H9 (cell line): ENCODE data around the gene ZNF823. TPM values are rescaled to one million over a fixed set of nuclear protein-coding genes. Genes with fewer than 3 reads are reported as not detected.

Experiments used
- DNase-seq: peaks from one replicate; pipeline ENCODE4 v3.0.0-alpha.2; 2017
- H2AFZ ChIP-seq: one replicate; pipeline ENCODE4 v1.6.1; 2013; ENCODE audit warnings: mild to moderate bottlenecking, low read length, control low read depth, moderate library complexity
- H2AK5ac ChIP-seq: 2 replicates; pipeline ENCODE4 v1.6.1; 2013; ENCODE audit warnings: low read length, control low read depth, mixed read lengths; ENCODE audit not compliant: insufficient read length
- H2BK120ac ChIP-seq: one replicate; pipeline ENCODE4 v1.6.1; 2013; ENCODE audit warnings: low read depth, mild to moderate bottlenecking, low read length, control low read depth, inconsistent platforms; ENCODE audit not compliant: poor library complexity, severe bottlenecking
- H2BK12ac ChIP-seq: 2 replicates; pipeline ENCODE4 v1.6.1; 2013; ENCODE audit warnings: low read length, control low read depth, mixed read lengths, low read depth; ENCODE audit not compliant: insufficient read length
- H2BK15ac ChIP-seq: 2 replicates; pipeline ENCODE4 v1.6.1; 2013; ENCODE audit warnings: low read depth, low read length, control low read depth
- H2BK20ac ChIP-seq: one replicate; pipeline ENCODE4 v1.6.1; 2013; ENCODE audit warnings: low read depth, mild to moderate bottlenecking, low read length, control low read depth, inconsistent platforms; ENCODE audit not compliant: poor library complexity, severe bottlenecking
- H2BK5ac ChIP-seq: 2 replicates; pipeline ENCODE4 v1.6.1; 2013; ENCODE audit warnings: low read length, control low read depth, mixed read lengths; ENCODE audit not compliant: insufficient read length
- H3K14ac ChIP-seq: 2 replicates; pipeline ENCODE4 v1.6.1; 2013; ENCODE audit warnings: low read length, control low read depth; ENCODE audit not compliant: insufficient read depth
- H3K18ac ChIP-seq: 2 replicates; pipeline ENCODE4 v1.6.1; 2013; ENCODE audit warnings: low read depth, mild to moderate bottlenecking, mixed read lengths, low read length, control low read depth; ENCODE audit not compliant: insufficient read length
- H3K23ac ChIP-seq: 2 replicates; pipeline ENCODE4 v1.6.1; 2013; ENCODE audit warnings: low read length, control low read depth, mixed read lengths, low read depth; ENCODE audit not compliant: insufficient read length
- H3K23me2 ChIP-seq: 2 replicates; pipeline ENCODE4 v1.6.1; 2013; ENCODE audit warnings: low read depth, mild to moderate bottlenecking, mixed read lengths, low read length, control low read depth; ENCODE audit not compliant: insufficient read length, poor library complexity, severe bottlenecking
- H3K27ac ChIP-seq: 2 replicates; pipeline ENCODE4 v1.5.1; 2013; ENCODE audit warnings: low read length, control low read depth, mixed read lengths, low read depth; ENCODE audit not compliant: insufficient read length
- H3K27me3 ChIP-seq: 2 replicates; pipeline ENCODE4 v1.6.1; 2013; ENCODE audit warnings: low read length, control low read depth, inconsistent platforms; ENCODE audit not compliant: insufficient read depth
- H3K4ac ChIP-seq: 2 replicates; pipeline ENCODE4 v1.6.1; 2013; ENCODE audit warnings: low read depth, mild to moderate bottlenecking, control low read depth, inconsistent platforms, low read length, moderate library complexity
- H3K4me1 ChIP-seq: 2 replicates; pipeline ENCODE4 v1.6.1; 2013; ENCODE audit warnings: low read length, control low read depth, inconsistent platforms; ENCODE audit not compliant: insufficient read depth
- H3K4me2 ChIP-seq: 2 replicates; pipeline ENCODE4 v1.6.1; 2013; ENCODE audit warnings: low read length, control low read depth, mixed read lengths; ENCODE audit not compliant: insufficient read length, insufficient read depth
- H3K56ac ChIP-seq: 2 replicates; pipeline ENCODE4 v1.6.1; 2013; ENCODE audit warnings: low read depth, mild to moderate bottlenecking, mixed read lengths, low read length, control low read depth; ENCODE audit not compliant: insufficient read length
- H3K79me1 ChIP-seq: 2 replicates; pipeline ENCODE4 v1.6.1; 2013; ENCODE audit warnings: low read depth, mild to moderate bottlenecking, moderate library complexity, low read length, control low read depth, inconsistent platforms; ENCODE audit not compliant: insufficient read depth, poor library complexity, severe bottlenecking
- H3K79me2 ChIP-seq: 2 replicates; pipeline ENCODE4 v1.6.1; 2013; ENCODE audit warnings: low read length, control low read depth, inconsistent platforms; ENCODE audit not compliant: insufficient read depth
- H3K9ac ChIP-seq: 2 replicates; pipeline ENCODE4 v1.6.1; 2013; ENCODE audit warnings: low read length, control low read depth, mixed read lengths; ENCODE audit not compliant: insufficient read length; ENCODE audit errors: extremely low read depth
- H3K9me3 ChIP-seq: one replicate; pipeline ENCODE4 v1.6.1; 2013; ENCODE audit warnings: low read depth, low read length, inconsistent platforms; ENCODE audit not compliant: control insufficient read depth
- H3T11ph ChIP-seq: one replicate; pipeline ENCODE4 v1.6.1; 2013; ENCODE audit warnings: mild to moderate bottlenecking, low read length, control low read depth, inconsistent platforms
- H4K20me1 ChIP-seq: one replicate; pipeline ENCODE4 v1.6.1; 2013; ENCODE audit not compliant: control insufficient read depth, insufficient read length, insufficient read depth
- H4K5ac ChIP-seq: 2 replicates; pipeline ENCODE4 v1.6.1; 2013; ENCODE audit warnings: low read depth, mild to moderate bottlenecking, mixed read lengths, low read length, control low read depth; ENCODE audit not compliant: insufficient read length
- H4K8ac ChIP-seq: replicated peaks from 2 replicates; pipeline ENCODE4 v1.6.1; 2013; ENCODE audit warnings: low read length, control low read depth, mixed read lengths, low read depth; ENCODE audit not compliant: insufficient read length
- H4K91ac ChIP-seq: 2 replicates; pipeline ENCODE4 v1.6.1; 2013; ENCODE audit warnings: low read depth, mild to moderate bottlenecking, moderate library complexity, mixed read lengths, low read length, control low read depth; ENCODE audit not compliant: insufficient read length
- H3K27ac Mint-ChIP-seq, 3 experiments: 2 replicates in 2 of 3; 3 replicates in 1 of 3; pipeline ENCODE4 v1.8.0; 2020 to 2021; ENCODE audit warnings: mixed read lengths in 3 of 3, mild to moderate bottlenecking in 1 of 3, moderate library complexity in 1 of 3
- H3K27me3 Mint-ChIP-seq: 2 replicates; pipeline ENCODE4 v1.8.0; 2021; ENCODE audit warnings: low read depth, mild to moderate bottlenecking, moderate library complexity, mixed read lengths
- H3K36me3 Mint-ChIP-seq, 3 experiments: 2 replicates in 2 of 3; 3 replicates in 1 of 3; pipeline ENCODE4 v1.8.0; 2020 to 2021; ENCODE audit warnings: low read depth in 3 of 3, mixed read lengths in 3 of 3; ENCODE audit not compliant: insufficient read depth in 1 of 3
- H3K4me1 Mint-ChIP-seq, 2 experiments: 2 replicates each; pipeline ENCODE4 v1.8.0; 2020; ENCODE audit warnings: mixed read lengths in 2 of 2
- H3K4me3 Mint-ChIP-seq, 2 experiments: 2 replicates in 1 of 2; 3 replicates in 1 of 2; pipeline ENCODE4 v1.8.0; 2020 to 2021; ENCODE audit warnings: mild to moderate bottlenecking in 2 of 2, mixed read lengths in 2 of 2, moderate library complexity in 1 of 2
- H3K9me3 Mint-ChIP-seq, 2 experiments: 2 replicates in 1 of 2; 3 replicates in 1 of 2; pipeline ENCODE4 v1.8.0; 2020; ENCODE audit warnings: mild to moderate bottlenecking in 2 of 2, mixed read lengths in 2 of 2, moderate library complexity in 1 of 2
- CTCF ChIP-seq: fragments of 200-600 bp; sonication (generic); conservative IDR thresholded peaks from 3 replicates; pipeline ENCODE4 v1.8.0; 2021; ENCODE audit warnings: antibody characterized with exemption, mild to moderate bottlenecking
- WGBS: extraction: QIAGEN DNeasy Blood & Tissue Kit; methylation state at CpG from one replicate; pipeline ENCODE4 v1.1.7; 2013; ENCODE audit warnings: missing lambda C conversion rate, low lambda C conversion rate, mixed read lengths; ENCODE audit not compliant: insufficient read length; ENCODE audit errors: extremely low coverage; 5-methylcytosine and 5-hydroxymethylcytosine counted together
- total RNA-seq: library from RNA; stranded (reverse); gene quantifications from 2 replicates; pipeline ENCODE4 v1.2.1, GENCODE V29; 2021

The ZNF823 gene
- total RNA-seq, 1 experiment from 2014 or later, result 2.5 TPM

DNA sequence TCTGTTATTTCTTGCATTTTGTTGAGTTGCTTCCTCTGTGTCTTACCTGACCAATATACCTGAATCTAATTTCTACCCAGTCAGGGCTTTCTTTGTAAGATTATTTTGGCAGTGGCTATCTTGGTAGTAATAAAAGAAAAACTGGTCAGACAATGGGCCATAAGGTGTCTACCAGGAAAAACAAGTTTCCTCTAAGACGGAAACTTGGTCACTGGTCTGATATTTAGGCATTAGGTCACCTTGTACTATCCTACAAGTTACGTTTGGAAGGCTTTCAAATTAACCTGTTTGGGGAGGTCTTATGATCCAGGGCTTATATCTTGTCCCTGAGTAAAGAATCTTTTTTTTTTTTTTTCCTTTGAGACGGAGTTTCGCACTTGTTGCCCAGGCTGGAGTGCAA lies 9.2 kb downstream of the ZNF823 start:
- no peak overlapping the region for H4K91ac ChIP-seq
- no peaks in the 10 kb centered on the region for H3K79me2 ChIP-seq
- Mint-ChIP-seq H3K9me3 (peaks cover 3 to 4% of the 10 kb centered on the region in 2 experiments), H3K4me1 (peaks cover 4 to 6% of the 10 kb centered on the region in 2 experiments), H3K27ac (no peak overlapping the region), H3K36me3 (peaks cover 6 to 13% (median 11%) of the 10 kb centered on the region in 3 experiments; a peak in 5 of 7 replicates), H3K27me3 (peaks cover 20% of the 10 kb centered on the region), H3K4me3 (no peak overlapping the region)
- H3K4me2 ChIP-seq, result no peak overlapping the region
- no peak overlapping the region for H3K18ac ChIP-seq
- no peaks in the 10 kb centered on the region for H3K23me2 ChIP-seq
- DNase-seq, result no peak
- H4K8ac ChIP-seq, result no peak overlapping the region
- no peak overlapping the region for H3K9ac ChIP-seq
- WGBS, result no CpG with 5 or more reads among the region's 4 CpGs
- H2BK15ac ChIP-seq, result no peak overlapping the region
- no peak overlapping the region for H2BK120ac ChIP-seq
- H3K14ac ChIP-seq, result no peak overlapping the region
- peaks cover 2% of the 10 kb centered on the region for H4K20me1 ChIP-seq
- H2BK5ac ChIP-seq, result no peak overlapping the region
- no peak overlapping the region for H2AFZ ChIP-seq
- H3K9me3 ChIP-seq, result no peaks in the 10 kb centered on the region
- no peak overlapping the region for H4K5ac ChIP-seq
- no peak overlapping the region for H3K56ac ChIP-seq
- no peak overlapping the region for H3K23ac ChIP-seq
- H2AK5ac ChIP-seq, result no peak overlapping the region
- no peak for TF ChIP-seq CTCF
- no peak overlapping the region for H3K27ac ChIP-seq
- H3K79me1 ChIP-seq, result no peaks in the 10 kb centered on the region
- no peak overlapping the region for H2BK12ac ChIP-seq
- no peak overlapping the region for H3T11ph ChIP-seq
- H3K4ac ChIP-seq, result no peak overlapping the region
- H3K4me1 ChIP-seq, result no peaks in the 10 kb centered on the region; the same call in 1 of the 2 replicates
- no peak overlapping the region for H2BK20ac ChIP-seq
- H3K27me3 ChIP-seq, result no peaks in the 10 kb centered on the region
